Ectodermal cell (in vitro differentiated cells): Measurements from ENCODE around the gene JPT2.
"Not testable (repeated sequence)": the region's sequence is repeated elsewhere in the genome, so short reads cannot be mapped to it uniquely, and the experiment has no call there.

Source experiments
- H3K27ac ChIP-seq: 2 replicates; pipeline ENCODE4 v1.7.0; 2013; ENCODE audit warnings: mild to moderate bottlenecking, low read depth, low read length; ENCODE audit not compliant: insufficient read depth, poor library complexity, severe bottlenecking
- H3K27me3 ChIP-seq: 2 replicates; pipeline ENCODE4 v1.7.0; 2013; ENCODE audit warnings: mild to moderate bottlenecking, low read length; ENCODE audit not compliant: insufficient read depth, control insufficient read depth, poor library complexity, severe bottlenecking
- H3K36me3 ChIP-seq: one replicate; pipeline ENCODE4 v1.7.0; 2013; ENCODE audit warnings: low read length; ENCODE audit not compliant: control insufficient read depth, insufficient read depth
- H3K4me1 ChIP-seq: one replicate; pipeline ENCODE4 v1.7.0; 2013; ENCODE audit warnings: low read length; ENCODE audit not compliant: control insufficient read depth, insufficient read depth
- H3K4me3 ChIP-seq: 2 replicates; pipeline ENCODE4 v1.7.0; 2013; ENCODE audit warnings: low read depth, low read length, control low read depth; ENCODE audit not compliant: insufficient read depth
- H3K9me3 ChIP-seq: 2 replicates; pipeline ENCODE4 v1.7.0; 2013; ENCODE audit warnings: mild to moderate bottlenecking, low read length, moderate library complexity; ENCODE audit not compliant: control insufficient read depth
- WGBS, 2 experiments: methylation state at CpG; one replicate each; pipeline ENCODE4 v1.1.7; 2013; ENCODE audit warnings: missing lambda C conversion rate in 2 of 2; 5-methylcytosine and 5-hydroxymethylcytosine counted together

JPT2 gene

GRCh38 chr16:1688807-1689560 is 10.9 kb downstream of the JPT2 start:
- no peaks in the 10 kb centered on the region for H3K27me3 ChIP-seq
- H3K4me3 ChIP-seq, result no peak overlapping the region
- H3K27ac ChIP-seq, result no peak overlapping the region
- no peaks in the 10 kb centered on the region for H3K9me3 ChIP-seq
- 95 to 97% methylated on average over 10 of the region's 10 CpGs for WGBS, 2 experiments
- H3K4me1 ChIP-seq, result no peaks in the 10 kb centered on the region
- peaks cover 57% of the 10 kb centered on the region for H3K36me3 ChIP-seq

DNA sequence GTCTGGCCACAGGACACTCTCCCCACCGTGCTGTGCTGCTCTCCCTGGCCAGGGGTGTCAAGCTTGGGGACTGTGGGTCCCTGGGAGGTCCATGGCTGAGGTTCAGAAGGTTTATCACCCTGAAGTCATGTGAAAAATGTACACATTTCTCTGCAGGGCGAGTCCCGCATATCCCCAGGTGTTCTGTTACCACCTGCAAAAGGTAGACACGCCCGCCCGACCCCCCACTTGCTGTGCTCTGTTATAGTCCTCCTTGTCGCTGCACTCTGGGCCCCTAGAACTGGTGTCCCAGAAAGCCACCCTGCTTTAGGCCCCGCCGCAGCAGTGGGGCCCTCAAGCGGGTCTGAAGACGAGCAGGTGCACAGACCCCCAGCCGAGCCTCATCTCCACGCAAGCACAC is 11.8 kb downstream of the JPT2 start:
- no peaks in the 10 kb centered on the region for H3K9me3 ChIP-seq
- H3K27me3 ChIP-seq, result no peaks in the 10 kb centered on the region
- 96% methylated on average over 13 of the region's 13 CpGs for whole genome bisulfite sequencing, 2 experiments
- H3K27ac ChIP-seq, result no peak overlapping the region
- no peaks in the 10 kb centered on the region for H3K4me1 ChIP-seq
- peaks cover 57% of the 10 kb centered on the region for H3K36me3 ChIP-seq
- no peak overlapping the region for H3K4me3 ChIP-seq

- peaks cover 55% of the 10 kb centered on the region for H3K36me3 ChIP-seq
- H3K4me1 ChIP-seq, result no peaks in the 10 kb centered on the region
- no peak overlapping the region for H3K27ac ChIP-seq
- no peaks in the 10 kb centered on the region for H3K9me3 ChIP-seq
- WGBS, 2 experiments, result 89 to 93% methylated on average over 1 of the region's 1 CpG
- no peak overlapping the region for H3K4me3 ChIP-seq
- no peaks in the 10 kb centered on the region for H3K27me3 ChIP-seq
These were observed 12.7 kb downstream of the JPT2 start for GRCh38 chr16:1690810-1691209.

- Histone ChIP-seq H3K36me3 (peaks cover 57% of the 10 kb centered on the region), H3K9me3 (no peaks in the 10 kb centered on the region), H3K4me3 (no peak overlapping the region), H3K27me3 (no peaks in the 10 kb centered on the region), H3K27ac (no peak overlapping the region), H3K4me1 (no peaks in the 10 kb centered on the region)
These were observed 13.2 kb downstream of the JPT2 start for GRCh38 chr16:1691276-1691675.

- Histone ChIP-seq H3K9me3 (no peaks in the 10 kb centered on the region), H3K4me3 (no peak overlapping the region), H3K4me1 (no peaks in the 10 kb centered on the region), H3K36me3 (peaks cover 57% of the 10 kb centered on the region), H3K27ac (no peak overlapping the region), H3K27me3 (no peaks in the 10 kb centered on the region)
- 96% methylated on average over 21 of the region's 21 CpGs for WGBS, 2 experiments
These were observed 13.9 kb downstream of the JPT2 start for GRCh38 chr16:1691956-1692355.

DNA sequence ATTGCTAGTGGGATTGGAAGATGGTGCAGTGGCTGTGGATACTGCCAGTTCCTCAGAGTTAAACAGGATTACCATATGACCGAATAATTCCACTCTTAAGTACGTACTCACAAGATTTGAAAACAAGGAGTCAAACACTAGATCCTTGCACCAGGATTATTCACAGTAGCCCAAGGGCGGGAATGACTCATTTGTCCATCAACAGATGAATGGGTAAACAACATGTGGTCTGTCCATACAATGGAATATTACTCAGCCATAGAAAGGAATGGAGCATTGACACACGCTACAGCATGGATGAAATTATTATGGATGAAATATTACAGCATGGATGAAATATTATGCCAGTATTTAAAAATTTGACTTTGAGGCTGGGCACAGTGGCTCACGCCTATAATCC is 18.8 kb downstream of the JPT2 start:
- Histone ChIP-seq H3K4me3 (no peak overlapping the region), H3K4me1 (no peaks in the 10 kb centered on the region), H3K27ac (no peak overlapping the region), H3K36me3 (peaks cover 75% of the 10 kb centered on the region), H3K27me3 (no peaks in the 10 kb centered on the region), H3K9me3 (no peaks in the 10 kb centered on the region)
- WGBS, 2 experiments, result 94% methylated on average over 5 of the region's 5 CpGs

DNA sequence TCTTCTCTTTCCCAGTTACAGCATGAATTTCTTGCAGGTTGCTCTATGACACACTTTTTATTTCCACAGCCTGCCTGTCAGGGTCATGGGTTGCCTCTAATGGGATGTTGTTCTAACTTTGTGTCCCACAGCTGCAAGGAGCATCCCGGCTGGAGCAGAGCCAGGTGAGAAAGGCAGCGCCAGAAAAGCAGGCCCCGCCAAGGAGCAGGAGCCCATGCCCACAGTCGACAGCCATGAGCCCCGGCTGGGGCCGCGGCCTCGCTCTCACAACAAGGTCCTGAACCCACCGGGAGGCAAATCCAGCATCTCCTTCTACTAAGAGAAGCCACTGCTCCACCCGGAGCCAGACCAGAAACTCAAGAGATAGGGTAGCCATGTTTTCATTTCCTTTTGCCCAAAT is 20.6 kb downstream of the JPT2 start:
- no peak overlapping the region for H3K4me3 ChIP-seq
- H3K4me1 ChIP-seq, result no peaks in the 10 kb centered on the region
- H3K27me3 ChIP-seq, result no peaks in the 10 kb centered on the region
- WGBS, 2 experiments, result 93 to 95% methylated on average over 10 of the region's 10 CpGs
- H3K9me3 ChIP-seq, result no peaks in the 10 kb centered on the region
- H3K27ac ChIP-seq, result no peak overlapping the region
- H3K36me3 ChIP-seq, result peaks cover 64% of the 10 kb centered on the region

- Histone ChIP-seq H3K27me3 (no peaks in the 10 kb centered on the region), H3K4me1 (no peaks in the 10 kb centered on the region), H3K36me3 (peaks cover 60% of the 10 kb centered on the region), H3K4me3 (no peak overlapping the region), H3K27ac (no peak overlapping the region), H3K9me3 (no peaks in the 10 kb centered on the region)
- WGBS, 2 experiments, result 95 to 96% methylated on average over 3 of the region's 3 CpGs
These were observed 22.2 kb downstream of the JPT2 start for GRCh38 chr16:1700246-1700645.

- Histone ChIP-seq H3K4me3 (no peak overlapping the region), H3K36me3 (peaks cover 51% of the 10 kb centered on the region), H3K4me1 (no peaks in the 10 kb centered on the region), H3K9me3 (no peaks in the 10 kb centered on the region), H3K27ac (no peak overlapping the region), H3K27me3 (no peaks in the 10 kb centered on the region)
- WGBS, 2 experiments, result 96 to 99% methylated on average over 6 of the region's 6 CpGs
These were observed 23.3 kb downstream of the JPT2 start for GRCh38 chr16:1701216-1701878.

- not testable (repeated sequence) for H3K9me3 ChIP-seq, H3K27me3 ChIP-seq, H3K4me1 ChIP-seq
- WGBS, 2 experiments, result 1 to 2% methylated on average over 16 of the region's 16 CpGs
- H3K36me3 ChIP-seq, result peaks cover 20% of the 10 kb centered on the region
- peak overlapping the region; percentile 98 for H3K4me3 ChIP-seq
- peak overlapping the region; percentile 94 for H3K27ac ChIP-seq
These were observed 27.2 kb downstream of the JPT2 start for GRCh38 chr16:1705324-1705687.
